Measurements from ENCODE around the gene ROBO1.
A peak's percentile ranks its signal among the peaks of the same experiment; 100 is the strongest.

The ROBO1 gene

GRCh38 chr3:79255292-79255691, 512.5 kb downstream of the ROBO1 start:
- DNase-seq (ENCODE audit: low read depth, low spot score) = no peak
- TF ChIP-seq, protein P1, sequence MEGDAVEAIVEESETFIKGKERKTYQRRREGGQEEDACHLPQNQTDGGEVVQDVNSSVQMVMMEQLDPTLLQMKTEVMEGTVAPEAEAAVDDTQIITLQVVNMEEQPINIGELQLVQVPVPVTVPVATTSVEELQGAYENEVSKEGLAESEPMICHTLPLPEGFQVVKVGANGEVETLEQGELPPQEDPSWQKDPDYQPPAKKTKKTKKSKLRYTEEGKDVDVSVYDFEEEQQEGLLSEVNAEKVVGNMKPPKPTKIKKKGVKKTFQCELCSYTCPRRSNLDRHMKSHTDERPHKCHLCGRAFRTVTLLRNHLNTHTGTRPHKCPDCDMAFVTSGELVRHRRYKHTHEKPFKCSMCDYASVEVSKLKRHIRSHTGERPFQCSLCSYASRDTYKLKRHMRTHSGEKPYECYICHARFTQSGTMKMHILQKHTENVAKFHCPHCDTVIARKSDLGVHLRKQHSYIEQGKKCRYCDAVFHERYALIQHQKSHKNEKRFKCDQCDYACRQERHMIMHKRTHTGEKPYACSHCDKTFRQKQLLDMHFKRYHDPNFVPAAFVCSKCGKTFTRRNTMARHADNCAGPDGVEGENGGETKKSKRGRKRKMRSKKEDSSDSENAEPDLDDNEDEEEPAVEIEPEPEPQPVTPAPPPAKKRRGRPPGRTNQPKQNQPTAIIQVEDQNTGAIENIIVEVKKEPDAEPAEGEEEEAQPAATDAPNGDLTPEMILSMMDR (IDR thresholded peaks at IDR 0.05; ENCODE audit: low read depth, low read length) = no peak
- in situ Hi-C loops (cut with HindIII; ENCODE audit: low sequenced_read_pairs) = no loop called here

DNA sequence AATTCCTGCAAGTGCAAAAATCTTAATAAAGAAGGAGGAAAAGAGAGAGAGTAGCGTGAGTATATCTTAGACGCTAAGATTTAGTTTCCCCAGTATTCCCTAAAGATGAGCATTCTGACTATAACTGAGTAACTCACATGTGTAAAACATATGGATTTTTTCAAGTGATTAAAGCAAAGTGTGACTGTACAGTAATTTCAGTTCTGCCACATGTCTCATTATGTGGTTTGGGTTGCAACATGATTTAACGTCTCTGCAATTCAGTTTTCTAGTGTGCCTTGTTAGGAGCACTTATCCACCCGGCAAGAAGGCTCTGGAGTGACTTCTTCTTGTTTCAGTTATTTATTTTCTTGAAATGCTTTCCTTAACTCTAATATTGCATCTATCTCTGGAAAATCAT, 514.1 kb downstream of the ROBO1 start:
- TF ChIP-seq, protein P1 (IDR thresholded peaks at IDR 0.05; ENCODE audit: low read depth, low read length) = no peak
- no peak for DNase-seq (ENCODE audit: low read depth, low spot score)
- in situ Hi-C loops (cut with HindIII; ENCODE audit: low sequenced_read_pairs) = no loop called here
- no peak overlapping the region for H3K4me3 ChIP-seq (ENCODE audit: low read depth, low read length)

More at GRCh38 chr3:79255292-79255691, 512.5 kb downstream of the ROBO1 start:
- no peak overlapping the region for H3K4me3 ChIP-seq (ENCODE audit: low read depth, low read length)

DNA sequence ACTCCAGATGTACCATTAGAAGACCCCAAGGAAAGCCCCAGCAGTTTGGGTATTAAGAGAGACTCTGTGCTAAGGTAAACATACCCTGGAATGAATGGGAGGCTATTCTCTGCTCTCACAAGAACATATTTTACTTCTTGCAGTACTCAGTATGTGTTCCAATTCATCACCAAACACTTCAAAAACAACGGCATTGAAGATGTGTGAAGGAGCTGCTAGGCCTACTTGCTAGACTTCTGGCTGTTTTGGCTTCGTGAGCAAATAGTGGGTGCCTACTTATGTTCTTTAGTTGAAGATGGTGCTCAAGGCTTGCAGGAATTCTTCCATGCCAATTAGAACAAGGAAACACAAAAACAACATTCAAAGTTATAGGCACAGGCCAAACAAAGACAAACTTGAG, 514.5 kb downstream of the ROBO1 start:
- TF ChIP-seq, protein P1 (IDR thresholded peaks at IDR 0.05; ENCODE audit: low read depth, low read length) = no peak
- no peak for DNase-seq (ENCODE audit: low read depth, low spot score)
- in situ Hi-C loops (cut with HindIII; ENCODE audit: low sequenced_read_pairs) = no loop called here
- no peak overlapping the region for H3K4me3 ChIP-seq (ENCODE audit: low read depth, low read length)

GRCh38 chr3:79250746-79251145, 517.1 kb downstream of the ROBO1 start:
- TF ChIP-seq, protein P1 (IDR thresholded peaks at IDR 0.05; ENCODE audit: low read depth, low read length) = no peak
- in situ Hi-C loops (cut with HindIII; ENCODE audit: low sequenced_read_pairs) = no loop called here
- no peak overlapping the region for H3K4me3 ChIP-seq (ENCODE audit: low read depth, low read length)
- DNase-seq (ENCODE audit: low read depth, low spot score) = no peak

- peak; percentile 55 for DNase-seq (ENCODE audit: low read depth, low spot score)
- H3K4me3 ChIP-seq (ENCODE audit: low read depth, low read length) = no peak overlapping the region
- in situ Hi-C loops (cut with HindIII; ENCODE audit: low sequenced_read_pairs) = no loop called here
- TF ChIP-seq, protein P1 (IDR thresholded peaks at IDR 0.05; ENCODE audit: low read depth, low read length) = no peak
These were observed 518.1 kb downstream of the ROBO1 start for GRCh38 chr3:79249701-79250100.

DNA sequence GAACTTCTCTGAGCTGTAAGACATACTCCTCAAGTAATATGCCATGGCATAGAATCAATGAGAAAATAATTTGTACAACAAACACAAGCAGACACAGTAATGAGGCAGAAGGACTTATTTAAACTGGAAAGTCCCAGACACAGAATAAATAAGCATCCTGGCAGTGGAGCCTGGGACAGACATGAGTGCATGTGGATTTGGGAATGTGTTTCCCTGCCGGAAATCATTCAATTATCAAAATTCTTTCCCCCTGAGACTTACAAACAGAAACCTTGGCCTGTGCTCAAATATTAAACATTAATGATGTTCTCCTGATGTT, 520.1 kb downstream of the ROBO1 start:
- TF ChIP-seq, protein P1 (IDR thresholded peaks at IDR 0.05; ENCODE audit: low read depth, low read length) = no peak
- in situ Hi-C loops (cut with HindIII; ENCODE audit: low sequenced_read_pairs) = no loop called here
- no peak overlapping the region for H3K4me3 ChIP-seq (ENCODE audit: low read depth, low read length)
- peak; percentile 72 for DNase-seq (ENCODE audit: low read depth, low spot score)
